HG03097 (cell line): ENCODE data around the gene SLIT3.

Source experiments
- ATAC-seq: cut with Tn5 transposase; IDR thresholded peaks from one replicate; pipeline ENCODE4 v1.9.1; 2021; ENCODE audit not compliant: unreplicated experiment, low FRiP score

Gene SLIT3

DNA sequence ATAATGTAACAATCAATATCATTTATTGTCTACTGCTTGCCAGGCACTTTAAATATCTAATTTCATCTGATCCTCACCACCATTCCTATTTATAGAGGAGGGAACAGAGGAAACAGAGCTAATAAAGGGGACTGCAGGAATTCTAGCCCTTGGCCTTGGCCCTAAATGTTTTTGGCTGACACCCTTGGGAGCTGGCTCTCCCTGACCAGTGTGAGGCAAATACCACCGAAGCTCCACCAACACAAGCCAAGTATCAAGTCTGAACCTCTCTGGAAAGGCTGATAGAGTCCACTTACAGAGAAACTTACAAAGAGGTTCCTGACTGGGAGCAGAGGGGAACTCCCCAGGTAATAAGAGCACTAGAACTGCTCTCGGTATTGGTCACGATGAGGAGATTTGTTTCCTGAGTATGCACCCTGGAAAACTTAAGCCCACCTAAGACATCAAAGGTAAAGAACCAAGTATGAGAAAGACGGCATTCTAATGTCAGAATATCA lies 478.6 kb downstream of the SLIT3 start:
- ATAC-seq, result no peak

DNA sequence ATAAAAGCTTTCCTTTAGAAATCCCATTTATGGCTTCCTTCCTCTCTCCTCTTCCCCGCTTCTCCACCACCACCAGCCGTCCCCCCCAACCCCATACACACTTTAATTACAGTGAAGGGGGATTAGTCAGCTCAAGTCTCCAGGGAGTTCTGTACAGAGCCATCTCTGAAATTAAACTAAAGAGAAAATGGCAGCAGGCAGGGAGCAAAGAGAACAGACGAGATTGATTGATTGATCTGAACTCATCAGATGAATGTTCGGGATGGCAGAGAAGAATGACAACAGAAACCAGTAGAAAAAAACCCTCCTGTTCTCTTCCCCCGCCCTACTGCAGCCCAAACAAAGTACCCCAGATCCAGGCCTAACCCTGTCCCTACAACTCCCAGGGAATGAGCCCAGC lies 480.1 kb downstream of the SLIT3 start:
- ATAC-seq, result no peak

DNA sequence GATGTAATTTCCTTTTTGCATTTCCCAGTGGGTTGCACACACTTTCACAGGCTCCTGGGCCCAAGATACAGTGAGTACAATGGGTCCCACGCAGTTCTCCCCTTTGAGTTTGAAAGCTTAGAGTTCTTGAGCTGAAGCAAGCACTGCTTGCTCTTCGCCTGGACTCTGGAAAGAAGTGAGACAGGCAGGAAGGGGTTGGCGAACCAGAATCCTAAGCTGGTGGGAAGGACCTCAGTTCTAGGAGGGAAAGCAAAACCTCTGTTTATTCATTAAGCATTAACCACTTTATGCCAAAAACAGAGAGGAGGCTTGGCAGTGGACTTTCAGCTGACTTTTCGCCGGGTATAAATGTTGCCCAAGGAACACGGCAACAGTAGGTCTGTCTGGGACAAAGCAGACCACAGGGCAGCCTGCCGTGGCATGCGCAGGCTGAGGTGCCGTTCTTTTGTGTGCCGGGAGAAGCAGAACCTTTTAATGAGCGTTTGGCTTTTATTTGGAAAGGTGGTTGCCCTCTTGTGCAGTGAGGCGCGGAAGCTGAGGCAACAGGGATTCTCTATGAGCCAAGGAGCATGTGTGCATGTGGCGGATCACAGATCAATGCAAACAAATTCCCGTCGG lies 481.8 kb downstream of the SLIT3 start:
- no peak for ATAC-seq

DNA sequence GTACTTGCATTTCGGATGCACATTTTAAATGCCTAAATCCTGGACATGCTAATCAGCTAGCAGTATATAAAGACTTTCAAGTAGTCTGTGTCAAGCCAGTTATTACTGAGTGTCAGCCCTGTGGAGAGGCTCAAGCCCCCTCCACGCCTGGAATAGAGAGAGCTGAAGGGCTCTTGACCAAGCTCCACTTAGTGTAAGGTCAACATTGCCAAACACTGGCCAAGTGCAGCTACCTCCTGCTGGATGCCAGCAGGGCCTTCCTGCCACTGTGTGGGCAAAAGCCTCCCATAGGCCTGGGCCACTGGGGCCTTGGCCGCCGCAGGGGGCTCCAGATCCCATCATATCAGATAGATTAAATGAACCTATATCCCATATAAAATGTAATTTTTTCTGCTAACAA lies 482.4 kb downstream of the SLIT3 start:
- no peak for ATAC-seq

DNA sequence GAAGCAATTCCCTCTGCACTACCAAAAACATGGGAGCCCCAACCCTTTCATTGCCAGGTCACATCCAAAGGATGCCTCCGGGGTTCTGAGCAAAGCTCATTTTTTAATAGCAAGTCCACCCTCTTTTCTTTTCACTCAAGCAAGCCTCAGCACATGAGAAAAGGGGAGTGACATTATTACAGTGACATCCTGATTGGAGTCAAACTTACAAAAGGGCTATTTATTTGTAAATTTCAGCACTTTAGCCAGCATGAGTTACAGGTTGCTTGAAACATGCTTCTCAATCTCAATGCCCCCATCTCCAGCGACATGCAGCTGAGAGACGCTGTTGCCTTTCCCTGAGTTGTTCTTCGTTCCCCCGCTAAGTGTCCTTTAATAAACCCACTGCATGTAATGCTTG lies 483.3 kb downstream of the SLIT3 start:
- no peak for ATAC-seq

DNA sequence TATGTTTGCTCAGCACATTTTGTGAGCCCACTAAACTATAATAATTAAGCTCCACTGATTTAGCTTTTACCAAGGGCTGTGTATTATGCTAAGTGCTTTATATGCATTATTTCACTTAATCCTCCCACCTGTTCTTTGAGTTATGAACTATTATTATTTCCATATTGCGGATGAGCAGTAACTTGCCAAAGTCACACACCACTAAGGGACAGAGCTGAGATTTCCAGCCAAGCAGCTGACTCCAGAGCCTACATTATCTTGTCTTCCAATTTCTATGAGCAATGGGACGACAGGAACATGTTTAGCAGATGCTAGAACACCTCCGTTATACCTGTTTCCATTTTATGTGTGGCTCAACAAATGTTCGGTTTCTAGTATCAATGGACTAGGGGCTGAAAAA lies 484.3 kb downstream of the SLIT3 start:
- ATAC-seq, result no peak

DNA sequence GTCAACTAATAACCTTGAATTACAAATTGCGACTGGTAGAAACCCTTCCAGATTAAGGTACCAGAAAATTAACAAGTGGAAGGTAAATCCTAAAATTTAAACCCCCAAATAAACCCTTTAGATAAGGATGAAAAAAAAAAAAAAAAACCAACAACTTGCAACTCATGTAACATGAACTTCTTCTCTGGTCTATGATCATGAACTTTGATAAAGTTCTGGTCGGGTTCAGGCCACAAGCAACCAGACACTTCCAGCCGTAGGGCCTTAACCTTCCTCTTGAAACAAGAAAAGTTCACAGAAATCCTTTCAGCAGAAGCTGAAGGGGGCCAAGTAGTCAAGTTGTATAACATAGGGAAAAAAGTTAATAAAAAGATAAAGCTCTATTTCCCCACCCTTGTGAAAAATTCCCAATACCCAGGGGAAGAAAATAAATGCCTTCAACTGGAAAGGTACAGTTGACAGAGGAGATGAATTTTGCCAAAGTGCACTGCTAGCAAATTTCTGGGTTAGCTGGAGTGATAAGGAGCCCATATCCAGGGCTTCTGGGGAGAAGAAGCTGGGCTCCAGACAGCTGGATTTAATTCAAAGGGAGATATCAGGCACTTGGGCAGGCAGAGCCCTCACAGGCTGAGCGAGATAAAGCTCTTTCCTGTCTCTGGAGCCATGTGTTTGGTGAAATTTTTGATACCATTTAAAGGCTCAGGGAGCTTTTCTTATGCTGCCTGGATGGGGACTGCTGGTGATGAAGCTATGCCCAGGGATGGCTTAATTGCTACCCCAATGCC lies 487.6 kb downstream of the SLIT3 start:
- no peak for ATAC-seq

DNA sequence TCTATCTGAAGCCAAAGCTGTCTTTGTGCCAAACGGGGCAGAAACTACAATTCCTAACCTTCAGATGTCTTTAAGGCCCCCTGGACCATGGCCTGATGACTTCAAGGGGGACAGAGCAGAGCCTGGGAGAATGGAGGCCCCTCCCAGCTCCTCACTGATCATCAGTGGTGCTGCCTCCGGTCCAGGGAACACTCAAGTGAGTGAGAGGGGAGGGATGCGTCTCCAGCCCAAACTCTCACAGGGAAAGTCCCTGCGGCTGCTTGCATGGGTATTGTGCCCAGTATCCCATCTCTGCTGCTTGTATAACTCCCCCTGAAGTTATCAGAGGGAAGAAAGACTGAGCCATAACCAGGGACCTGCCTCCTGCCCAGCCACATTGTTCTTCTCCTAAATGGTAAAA lies 490.3 kb downstream of the SLIT3 start:
- no peak for ATAC-seq

DNA sequence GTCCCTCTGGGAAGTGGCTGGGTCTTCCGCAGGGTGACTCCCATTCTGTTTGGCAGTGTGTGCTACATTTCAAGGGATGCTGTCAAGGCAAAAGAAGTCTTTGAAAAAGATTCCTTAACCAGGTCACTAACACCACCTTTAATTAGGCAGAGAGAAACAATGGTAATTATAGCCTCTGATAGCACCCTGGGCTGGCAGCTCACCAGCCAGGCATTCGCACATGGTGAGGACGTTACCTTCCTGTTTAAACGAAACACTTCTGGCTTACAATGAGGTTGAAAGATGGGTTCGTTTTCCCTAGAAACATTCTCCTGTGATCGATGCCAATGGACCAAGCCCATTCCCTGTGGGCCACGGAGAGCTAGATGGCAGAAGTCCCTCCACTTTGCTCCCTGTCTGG lies 491.7 kb downstream of the SLIT3 start:
- no peak for ATAC-seq

DNA sequence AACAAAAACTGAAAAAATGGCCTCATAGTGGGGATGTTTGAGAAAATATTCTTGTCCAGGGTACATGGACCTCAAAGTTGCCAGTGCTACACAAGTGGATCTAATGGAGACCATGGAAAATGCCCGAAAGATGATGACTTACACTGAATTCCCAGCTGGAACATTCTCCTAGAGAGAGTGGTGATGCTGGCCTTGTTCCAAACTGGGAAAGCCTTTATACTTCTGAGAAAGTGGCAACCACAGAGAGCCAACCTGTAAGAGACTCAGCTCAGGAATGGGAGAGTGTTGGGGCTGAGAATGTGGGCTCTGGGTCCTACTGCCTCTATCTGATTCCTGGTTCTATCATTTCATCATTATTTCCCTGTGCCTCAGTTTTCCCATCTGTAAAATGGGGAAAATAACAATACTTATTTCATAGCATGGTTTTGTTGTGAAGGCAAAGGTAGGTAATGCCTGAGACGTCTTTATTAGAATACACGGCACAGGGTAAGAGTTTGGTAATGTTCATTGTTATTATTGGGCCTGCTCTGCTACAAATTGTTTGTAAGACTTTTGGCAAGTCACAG lies 492.8 kb downstream of the SLIT3 start:
- ATAC-seq, result no peak

DNA sequence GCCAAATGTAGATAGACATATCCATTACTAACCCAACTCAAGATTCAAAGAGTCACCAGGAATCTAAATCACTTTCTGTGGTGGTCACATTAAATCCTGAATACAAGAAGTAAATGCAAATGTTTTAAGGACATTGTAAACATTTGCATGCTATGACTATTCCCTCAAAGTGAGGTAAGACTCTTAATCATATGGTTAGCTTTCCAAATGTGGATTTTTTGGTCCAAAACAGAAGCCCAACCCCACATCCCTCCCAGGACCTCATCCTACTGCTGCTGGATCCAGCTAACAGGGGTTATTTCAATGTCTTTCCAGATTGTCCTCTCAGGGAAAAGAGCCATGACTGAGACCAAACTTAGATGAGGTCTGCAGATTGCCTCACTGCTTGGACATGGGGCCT lies 493.7 kb downstream of the SLIT3 start:
- ATAC-seq, result no peak

DNA sequence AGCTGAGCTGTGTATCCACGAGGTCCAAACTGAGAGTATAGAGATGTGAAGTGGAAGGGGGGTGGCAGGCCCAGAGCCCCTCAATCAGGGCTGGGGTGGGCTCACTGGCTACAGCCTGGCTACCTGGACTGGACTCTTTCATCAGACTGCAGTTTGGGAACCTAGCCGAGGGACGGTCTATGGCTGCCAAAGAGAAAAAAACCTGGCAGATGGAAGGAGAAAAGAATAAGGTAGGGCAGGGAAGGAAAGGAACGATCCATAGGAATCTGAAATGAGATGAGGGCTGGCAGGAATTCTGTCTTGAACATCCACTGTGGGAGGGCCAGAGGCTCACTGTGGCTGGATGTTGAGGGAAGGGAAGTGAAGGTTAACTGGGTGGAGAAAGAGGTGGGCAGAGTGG lies 497.4 kb downstream of the SLIT3 start:
- ATAC-seq, result no peak

DNA sequence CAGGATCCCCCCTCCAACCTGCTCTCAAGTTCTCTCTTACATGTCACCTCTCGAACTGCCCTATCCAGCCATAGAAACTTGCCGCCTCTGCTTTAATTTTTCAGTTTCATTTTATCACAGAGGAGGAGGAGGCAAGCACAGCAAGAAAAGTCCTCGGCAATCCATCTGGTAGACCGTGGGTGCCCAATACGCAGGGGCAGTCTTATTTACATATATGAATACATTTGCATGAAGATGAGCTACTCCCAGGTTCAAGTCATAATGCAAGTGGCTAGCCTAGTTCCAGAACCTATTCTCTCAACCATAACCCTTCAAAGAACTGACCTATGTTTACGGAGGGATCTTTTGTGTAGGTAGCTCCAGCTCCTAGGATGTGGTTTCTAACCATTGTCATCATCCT lies 498.6 kb downstream of the SLIT3 start:
- ATAC-seq, result no peak

DNA sequence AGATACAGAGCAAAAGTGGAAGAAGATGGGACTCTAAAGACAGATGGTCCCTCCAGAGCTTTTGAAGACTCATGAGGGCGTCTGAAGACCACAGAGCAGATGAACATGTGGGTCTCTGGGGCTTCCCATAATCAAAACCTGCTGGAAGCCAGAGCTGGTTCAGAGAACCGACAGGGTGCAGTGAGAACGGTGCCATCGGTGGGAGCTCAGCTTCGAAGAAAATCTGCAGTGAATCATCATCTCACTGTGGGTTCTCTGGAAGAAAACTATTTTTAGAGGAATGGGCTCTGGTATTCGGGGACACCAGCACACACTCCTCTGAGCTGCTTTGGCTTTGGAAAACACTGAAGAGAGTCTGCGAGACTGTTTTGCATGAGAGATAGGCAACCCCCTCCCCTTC lies 499.4 kb downstream of the SLIT3 start:
- no peak for ATAC-seq

DNA sequence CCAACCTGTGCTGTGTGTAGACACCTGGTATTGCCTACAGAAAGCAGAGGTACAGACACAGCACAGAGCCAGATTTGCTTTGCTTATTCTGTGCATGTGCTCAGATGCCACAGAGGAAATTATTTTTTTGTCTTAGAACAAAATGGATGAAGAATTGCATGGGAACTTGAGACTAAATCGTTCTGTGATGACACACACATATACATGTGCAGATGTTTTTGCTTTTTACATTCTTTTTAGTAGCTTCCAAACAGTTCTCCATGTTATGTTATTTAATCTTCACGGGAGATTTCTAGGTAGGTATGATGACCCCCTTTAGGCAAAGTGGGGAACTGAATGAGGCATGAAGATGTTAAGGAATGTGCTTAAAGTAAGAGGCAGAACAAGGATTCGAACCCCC lies 500.2 kb downstream of the SLIT3 start:
- no peak for ATAC-seq

DNA sequence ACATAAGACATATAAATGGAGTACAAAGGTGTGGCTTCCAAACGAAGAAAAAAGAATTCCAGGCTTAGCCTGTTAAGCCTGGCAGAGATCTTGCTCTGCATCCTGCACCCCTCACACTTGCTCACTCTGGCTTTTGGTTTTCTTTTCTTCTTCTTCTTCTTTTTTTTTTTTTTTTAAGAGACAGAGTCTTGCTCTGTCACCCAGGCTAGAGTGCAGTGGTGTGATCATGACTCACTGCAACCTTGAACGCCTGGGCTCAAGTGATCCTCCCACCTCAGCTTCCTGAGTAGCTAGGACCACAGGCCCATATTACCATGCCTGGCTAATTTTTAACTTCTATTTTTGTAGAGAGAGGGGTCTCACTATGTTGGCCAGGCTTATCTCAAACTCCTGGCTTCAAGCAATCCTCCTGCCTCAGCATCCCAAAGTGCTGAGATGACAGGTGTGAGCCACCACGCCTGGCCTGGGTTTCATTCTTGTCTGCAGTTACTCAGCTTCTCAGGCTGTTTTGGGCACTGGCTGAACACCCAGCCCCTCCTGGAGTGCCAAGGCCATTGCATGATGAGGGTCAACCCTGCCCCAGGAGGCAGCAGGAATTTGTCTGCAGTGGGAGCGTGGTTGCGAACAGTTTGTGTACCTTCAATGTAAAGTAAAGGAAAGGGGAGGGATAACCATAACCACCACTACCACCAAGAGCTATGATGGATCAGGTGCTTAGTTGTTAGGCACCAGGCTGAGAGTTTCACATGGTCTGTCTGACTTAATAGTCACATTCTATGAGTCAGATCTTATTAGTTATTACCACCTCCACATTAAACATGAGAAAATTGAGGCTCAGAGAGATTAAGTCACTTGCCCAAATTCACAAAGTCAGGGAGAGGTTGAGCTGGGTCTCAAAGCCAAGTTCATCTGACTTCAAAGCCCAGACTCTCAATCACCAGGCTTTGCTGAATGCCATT lies 502.6 kb downstream of the SLIT3 start:
- no peak for ATAC-seq

DNA sequence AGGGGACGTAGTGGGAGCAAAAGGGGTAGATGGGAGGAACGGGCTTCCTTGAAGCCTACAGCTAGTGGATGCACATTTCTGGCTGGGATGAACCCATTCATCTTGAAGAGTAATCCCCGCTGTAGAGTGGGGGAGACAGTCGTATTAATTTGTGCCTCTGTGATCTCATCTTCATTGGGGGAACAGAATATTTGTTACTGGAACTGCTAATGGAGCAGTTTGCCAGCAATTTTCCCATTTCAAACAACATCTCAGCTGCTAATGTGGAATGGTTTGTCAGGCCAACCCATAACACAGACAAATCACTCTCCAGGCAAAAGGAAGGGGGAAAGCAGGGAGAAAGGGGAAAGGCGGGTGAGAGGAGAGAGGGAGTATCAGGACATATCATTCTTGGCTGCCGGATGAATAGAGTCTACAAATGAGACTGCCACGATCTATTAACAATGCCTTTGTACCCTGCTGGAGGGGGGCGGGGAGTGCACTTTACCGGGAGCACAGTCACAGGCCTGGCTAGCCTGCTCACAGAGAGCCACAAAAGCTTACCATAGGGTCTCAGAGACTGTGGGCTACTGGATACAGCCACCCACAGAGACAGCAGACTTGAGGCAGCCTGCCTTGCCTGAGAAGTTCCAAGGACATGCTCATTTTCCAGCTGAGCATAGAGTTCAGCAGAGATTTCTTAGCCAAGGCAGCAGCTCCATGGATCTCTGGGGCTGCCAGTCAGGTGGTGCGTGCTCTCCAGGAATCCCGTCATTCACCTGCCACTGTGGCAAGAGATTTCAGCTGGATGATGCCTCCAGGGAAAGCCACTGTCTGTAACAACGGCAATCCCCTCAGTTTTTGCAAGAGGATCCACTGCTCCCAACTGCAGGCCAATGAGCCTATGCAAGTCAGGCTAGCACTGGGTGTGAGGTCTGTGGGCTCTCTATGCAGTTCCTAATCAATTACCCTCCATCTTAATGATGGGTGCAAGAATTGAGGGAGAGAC lies 504.1 kb downstream of the SLIT3 start:
- no peak for ATAC-seq

DNA sequence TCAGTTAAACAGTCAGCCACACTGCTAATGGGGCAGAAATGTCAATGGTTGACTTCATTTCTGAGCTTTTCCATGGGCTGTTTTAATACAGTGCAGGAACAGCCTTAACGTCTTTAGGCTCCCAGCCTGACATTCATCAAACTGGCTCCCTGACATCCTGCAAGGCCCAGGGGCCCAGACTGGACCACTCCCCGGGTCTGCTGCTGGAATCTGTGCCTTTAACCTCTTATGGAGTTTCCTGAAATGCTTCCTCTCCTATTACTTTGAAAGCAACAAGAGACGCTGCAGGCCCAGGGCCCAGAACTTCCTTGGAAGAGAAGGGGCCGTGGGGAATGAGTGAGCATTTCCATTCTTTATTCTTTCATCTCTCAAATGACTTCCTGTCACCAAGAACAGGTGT lies 504.9 kb downstream of the SLIT3 start:
- no peak for ATAC-seq
